HEK293 (cell line): ENCODE data around the gene SLC9A9.

ENCODE experiments used
- CTCF ChIA-PET: fragments of 350-600 bp; formaldehyde crosslinking; extraction: SDS; loops from one replicate; lab custom pipeline; 2021; ENCODE audit warnings: antibody characterized with exemption; lab: Yijun Ruan, JAX
- POLR2A ChIA-PET: fragments of 300-600 bp; formaldehyde crosslinking; extraction: SDS; loops from one replicate; lab custom pipeline; 2020; ENCODE audit warnings: antibody characterized with exemption, inconsistent platforms; lab: Yijun Ruan, JAX
- H3K27ac ChIP-seq: fragments of 200-500 bp; sonication (Bioruptor generic); 2 replicates; pipeline ENCODE4 v1.5.1; 2014; ENCODE audit warnings: low read depth, low read length, control low read depth, inconsistent platforms; ENCODE audit errors: extremely low read depth
- H3K36me3 ChIP-seq, 2 experiments: fragments of 200-500 bp in 1 of 2; sonication (Bioruptor generic) in 1 of 2; 1 replicate in 1 of 2; 2 replicates in 1 of 2; pipeline ENCODE4 v1.5.1; 2014 to 2017; ENCODE audit warnings: inconsistent platforms in 2 of 2, low read length in 2 of 2; ENCODE audit not compliant: control insufficient read depth in 2 of 2, insufficient read depth in 1 of 2
- H3K4me1 ChIP-seq: fragments of 200-500 bp; sonication (Bioruptor generic); 2 replicates; pipeline ENCODE4 v1.5.1; 2014; ENCODE audit warnings: mild to moderate bottlenecking, low read length, inconsistent platforms; ENCODE audit not compliant: control insufficient read depth, insufficient read depth
- H3K4me3 ChIP-seq: 2 replicates; pipeline ENCODE4 v1.5.1; 2011; ENCODE audit warnings: low read depth, mild to moderate bottlenecking, control low read depth, low read length, moderate library complexity
- H3K9me3 ChIP-seq: fragments of 200-500 bp; sonication (Bioruptor generic); 2 replicates; pipeline ENCODE4 v1.5.1; 2014; ENCODE audit warnings: low read depth, low read length, inconsistent platforms; ENCODE audit not compliant: control insufficient read depth, insufficient read depth
- KLF17 ChIP-seq: fragments of 450-650 bp; formaldehyde crosslinking; IDR thresholded peaks from 2 replicates; pipeline ENCODE4 v1.5.1; 2016; ENCODE audit warnings: missing biosample characterization, missing genetic modification characterization
- PRDM10 ChIP-seq: fragments of 450-650 bp; formaldehyde crosslinking; IDR thresholded peaks from 2 replicates; pipeline ENCODE4 v1.5.1; 2016; ENCODE audit warnings: missing biosample characterization, missing genetic modification characterization
- PRDM2 ChIP-seq: fragments of 450-650 bp; formaldehyde crosslinking; IDR thresholded peaks from 2 replicates; pipeline ENCODE4 v1.5.1; 2016; ENCODE audit warnings: missing biosample characterization, missing genetic modification characterization, borderline replicate concordance
- SP7 ChIP-seq: fragments of 450-650 bp; formaldehyde crosslinking; IDR thresholded peaks from 2 replicates; pipeline ENCODE4 v1.5.1; 2016; ENCODE audit warnings: missing biosample characterization, missing genetic modification characterization
- YY1 ChIP-seq: fragments of 450-650 bp; formaldehyde crosslinking; IDR thresholded peaks from 2 replicates; pipeline ENCODE4 v1.5.1; 2018; ENCODE audit warnings: missing biosample characterization, missing genetic modification characterization
- ZBTB20 ChIP-seq: fragments of 450-650 bp; formaldehyde crosslinking; IDR thresholded peaks from 2 replicates; pipeline ENCODE4 v1.5.1; 2016; ENCODE audit warnings: missing biosample characterization, missing genetic modification characterization
- ZBTB26 ChIP-seq: fragments of 450-650 bp; formaldehyde crosslinking; optimal IDR thresholded peaks from 2 replicates; pipeline ENCODE3; 2016; ENCODE audit warnings: missing biosample characterization, mild to moderate bottlenecking, missing genetic modification characterization
- ZBTB6 ChIP-seq: fragments of 450-650 bp; formaldehyde crosslinking; IDR thresholded peaks from 2 replicates; pipeline ENCODE4 v1.5.1; 2017; ENCODE audit warnings: missing biosample characterization, missing genetic modification characterization
- ZFP69B ChIP-seq: fragments of 450-650 bp; formaldehyde crosslinking; IDR thresholded peaks from 2 replicates; pipeline ENCODE4 v1.5.1; 2016; ENCODE audit warnings: missing biosample characterization, missing genetic modification characterization
- ZNF114 ChIP-seq: fragments of 450-650 bp; formaldehyde crosslinking; IDR thresholded peaks from 2 replicates; pipeline ENCODE4 v1.5.0; 2017; ENCODE audit warnings: missing biosample characterization, missing genetic modification characterization
- ZNF138 ChIP-seq: fragments of 450-650 bp; formaldehyde crosslinking; IDR thresholded peaks from 2 replicates; pipeline ENCODE4 v1.5.1; 2016; ENCODE audit warnings: missing biosample characterization, missing genetic modification characterization, borderline replicate concordance
- ZNF223 ChIP-seq: fragments of 450-650 bp; formaldehyde crosslinking; IDR thresholded peaks from 2 replicates; pipeline ENCODE4 v1.5.1; 2016; ENCODE audit warnings: missing biosample characterization, missing genetic modification characterization
- ZNF704 ChIP-seq: fragments of 450-650 bp; formaldehyde crosslinking; IDR thresholded peaks from 2 replicates; pipeline ENCODE4 v1.5.1; 2016; ENCODE audit warnings: missing biosample characterization, missing genetic modification characterization

SLC9A9 gene

GRCh38 chr3:143298886-143299535 lies 549.3 kb downstream of the SLC9A9 start (continued):
- no peak for TF ChIP-seq PRDM2 (tag by site-specific recombination)
- TF ChIP-seq ZFP69B (tag by site-specific recombination), result no peak
- TF ChIP-seq ZBTB6 (tag by site-specific recombination), result no peak
- no peak for TF ChIP-seq YY1 (tag by site-specific recombination)
- TF ChIP-seq ZBTB26 (tag by site-specific recombination), result no peak
- TF ChIP-seq KLF17 (tag by site-specific recombination), result no peak

GRCh38 chr3:143298380-143298779 lies 549.9 kb downstream of the SLC9A9 start:
- POLR2A ChIA-PET, result no interaction called here
- Histone ChIP-seq H3K27ac (no peak overlapping the region), H3K4me1 (no peaks in the 10 kb centered on the region), H3K9me3 (no peaks in the 10 kb centered on the region), H3K4me3 (no peak overlapping the region), H3K36me3 (no peaks in the 10 kb centered on the region)
- CTCF ChIA-PET, result no interaction called here
- no peak for TF ChIP-seq ZNF223

- CTCF ChIA-PET, result interaction anchor here (0.6 kb wide), 1 partner anchor 379 kb away, joined by 3 read pairs; no protein-coding TSS in a partner anchor
- no peak for TF ChIP-seq ZNF114
- TF ChIP-seq ZBTB20, result no peak
- no peak for TF ChIP-seq SP7 (tag by site-specific recombination)
- no peak for TF ChIP-seq ZNF704 (tag by site-specific recombination)
- no peak for TF ChIP-seq ZNF138 (tag by site-specific recombination)
- TF ChIP-seq PRDM10 (tag by site-specific recombination), result no peak
- TF ChIP-seq, all 188 proteins: peak for 0
- POLR2A ChIA-PET, result no interaction called here
- no peak overlapping the region for H3K27ac ChIP-seq
- no peaks in the 10 kb centered on the region for H3K4me1 ChIP-seq
- no peaks in the 10 kb centered on the region for H3K9me3 ChIP-seq
- no peak overlapping the region for H3K4me3 ChIP-seq
- no peaks in the 10 kb centered on the region for H3K36me3 ChIP-seq
Measured at GRCh38 chr3:143295201-143296080, 552.8 kb downstream of the SLC9A9 start.
